ENCODE results near the gene MGAT5B. TPM values are rescaled to one million over a fixed set of nuclear protein-coding genes. Genes with fewer than 3 reads are reported as not detected.

MGAT5B gene
- total and polyA plus RNA-seq, 4 donors = 0.02 to 0.25 TPM; not detected in 2

DNA sequence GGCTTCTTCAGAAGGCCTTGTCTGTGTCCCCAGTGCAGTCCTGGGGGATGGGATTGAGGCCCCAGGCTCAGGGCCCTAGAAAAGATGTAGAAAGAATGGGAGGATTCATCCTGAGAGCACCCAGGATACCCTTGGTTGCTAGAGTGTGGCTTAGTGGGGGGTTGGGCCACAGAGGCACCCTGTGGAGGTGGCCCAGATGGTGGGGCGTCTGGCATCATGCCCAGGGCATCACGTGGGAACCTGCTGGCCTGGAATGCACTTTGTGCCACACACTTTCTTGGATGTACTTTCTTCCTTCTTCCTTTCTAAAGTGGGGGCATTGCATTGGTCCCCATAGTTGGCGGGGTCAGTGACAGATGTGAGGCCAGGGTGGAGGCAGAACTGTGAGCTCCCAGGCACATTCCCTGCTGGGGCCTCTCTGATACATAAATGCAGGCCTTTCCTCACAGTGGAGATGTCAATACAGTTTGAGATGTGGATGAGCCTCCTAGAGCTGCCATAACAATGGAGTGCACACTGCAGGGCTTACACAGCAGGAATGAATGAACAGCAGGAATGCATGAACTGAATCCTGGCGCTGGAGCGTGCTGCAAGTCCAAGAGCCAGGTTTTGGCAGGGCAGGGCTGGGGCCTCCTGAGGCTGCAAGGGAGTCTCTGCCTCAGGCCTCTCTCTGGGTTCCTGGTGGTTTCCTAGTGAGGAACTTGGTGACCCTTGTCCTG, 43.3 kb downstream of the MGAT5B start:
- Histone ChIP-seq H3K9ac (ENCODE audit: low read depth in 1 of 2, low read length in 2 of 2) (no peak overlapping the region), H3K4me1 (ENCODE audit: control insufficient read depth in 4 of 4, insufficient read depth in 4 of 4, low read length in 3 of 4) (no peaks in the 10 kb centered on the region), H3K36me3 (ENCODE audit: control insufficient read depth in 4 of 4, insufficient read depth in 3 of 4, low read depth in 1 of 4, low read length in 3 of 4) (no peaks in the 10 kb centered on the region), H3K27me3 (ENCODE audit: control insufficient read depth in 4 of 4, insufficient read depth in 4 of 4, low read length in 3 of 4) (no peaks in the 10 kb centered on the region), H3K4me3 (ENCODE audit: low read depth in 1 of 3, low read length in 3 of 3) (no peak overlapping the region), H3K9me3 (ENCODE audit: control insufficient read depth in 4 of 4, low read length in 3 of 4) (no peaks in the 10 kb centered on the region), H3K27ac (ENCODE audit: low read depth in 1 of 2, low read length in 2 of 2) (no peak overlapping the region)
- WGBS = 64% methylated on average over 5 of the region's 5 CpGs
- DNase-seq (ENCODE audit: low spot score) = no peak
- TF ChIP-seq, protein P1, sequence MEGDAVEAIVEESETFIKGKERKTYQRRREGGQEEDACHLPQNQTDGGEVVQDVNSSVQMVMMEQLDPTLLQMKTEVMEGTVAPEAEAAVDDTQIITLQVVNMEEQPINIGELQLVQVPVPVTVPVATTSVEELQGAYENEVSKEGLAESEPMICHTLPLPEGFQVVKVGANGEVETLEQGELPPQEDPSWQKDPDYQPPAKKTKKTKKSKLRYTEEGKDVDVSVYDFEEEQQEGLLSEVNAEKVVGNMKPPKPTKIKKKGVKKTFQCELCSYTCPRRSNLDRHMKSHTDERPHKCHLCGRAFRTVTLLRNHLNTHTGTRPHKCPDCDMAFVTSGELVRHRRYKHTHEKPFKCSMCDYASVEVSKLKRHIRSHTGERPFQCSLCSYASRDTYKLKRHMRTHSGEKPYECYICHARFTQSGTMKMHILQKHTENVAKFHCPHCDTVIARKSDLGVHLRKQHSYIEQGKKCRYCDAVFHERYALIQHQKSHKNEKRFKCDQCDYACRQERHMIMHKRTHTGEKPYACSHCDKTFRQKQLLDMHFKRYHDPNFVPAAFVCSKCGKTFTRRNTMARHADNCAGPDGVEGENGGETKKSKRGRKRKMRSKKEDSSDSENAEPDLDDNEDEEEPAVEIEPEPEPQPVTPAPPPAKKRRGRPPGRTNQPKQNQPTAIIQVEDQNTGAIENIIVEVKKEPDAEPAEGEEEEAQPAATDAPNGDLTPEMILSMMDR (IDR thresholded peaks at IDR 0.05; ENCODE audit: low read depth, low read length, missing input control) = no peak
- TF ChIP-seq RAD21 (IDR thresholded peaks at IDR 0.05) = no peak
- no peak for TF ChIP-seq HNF4A (conservative IDR thresholded peaks at IDR 0.05)
- TF ChIP-seq SP1 (IDR thresholded peaks at IDR 0.05) = no peak
- no peak for TF ChIP-seq JUND (IDR thresholded peaks at IDR 0.05)
- TF ChIP-seq, protein P2, sequence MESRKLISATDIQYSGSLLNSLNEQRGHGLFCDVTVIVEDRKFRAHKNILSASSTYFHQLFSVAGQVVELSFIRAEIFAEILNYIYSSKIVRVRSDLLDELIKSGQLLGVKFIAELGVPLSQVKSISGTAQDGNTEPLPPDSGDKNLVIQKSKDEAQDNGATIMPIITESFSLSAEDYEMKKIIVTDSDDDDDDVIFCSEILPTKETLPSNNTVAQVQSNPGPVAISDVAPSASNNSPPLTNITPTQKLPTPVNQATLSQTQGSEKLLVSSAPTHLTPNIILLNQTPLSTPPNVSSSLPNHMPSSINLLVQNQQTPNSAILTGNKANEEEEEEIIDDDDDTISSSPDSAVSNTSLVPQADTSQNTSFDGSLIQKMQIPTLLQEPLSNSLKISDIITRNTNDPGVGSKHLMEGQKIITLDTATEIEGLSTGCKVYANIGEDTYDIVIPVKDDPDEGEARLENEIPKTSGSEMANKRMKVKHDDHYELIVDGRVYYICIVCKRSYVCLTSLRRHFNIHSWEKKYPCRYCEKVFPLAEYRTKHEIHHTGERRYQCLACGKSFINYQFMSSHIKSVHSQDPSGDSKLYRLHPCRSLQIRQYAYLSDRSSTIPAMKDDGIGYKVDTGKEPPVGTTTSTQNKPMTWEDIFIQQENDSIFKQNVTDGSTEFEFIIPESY (IDR thresholded peaks at IDR 0.05) = no peak
- TF ChIP-seq TAF1 (conservative IDR thresholded peaks at IDR 0.05) = no peak
- TF ChIP-seq, protein P3, sequence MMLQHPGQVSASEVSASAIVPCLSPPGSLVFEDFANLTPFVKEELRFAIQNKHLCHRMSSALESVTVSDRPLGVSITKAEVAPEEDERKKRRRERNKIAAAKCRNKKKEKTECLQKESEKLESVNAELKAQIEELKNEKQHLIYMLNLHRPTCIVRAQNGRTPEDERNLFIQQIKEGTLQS (IDR thresholded peaks at IDR 0.05) = no peak
- TF ChIP-seq, protein P4, sequence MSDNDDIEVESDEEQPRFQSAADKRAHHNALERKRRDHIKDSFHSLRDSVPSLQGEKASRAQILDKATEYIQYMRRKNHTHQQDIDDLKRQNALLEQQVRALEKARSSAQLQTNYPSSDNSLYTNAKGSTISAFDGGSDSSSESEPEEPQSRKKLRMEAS (IDR thresholded peaks at IDR 0.05) = no peak
- TF ChIP-seq NR2F2 (IDR thresholded peaks at IDR 0.05) = no peak
- TF ChIP-seq HNF4G (IDR thresholded peaks at IDR 0.05) = no peak
- TF ChIP-seq, protein P5, sequence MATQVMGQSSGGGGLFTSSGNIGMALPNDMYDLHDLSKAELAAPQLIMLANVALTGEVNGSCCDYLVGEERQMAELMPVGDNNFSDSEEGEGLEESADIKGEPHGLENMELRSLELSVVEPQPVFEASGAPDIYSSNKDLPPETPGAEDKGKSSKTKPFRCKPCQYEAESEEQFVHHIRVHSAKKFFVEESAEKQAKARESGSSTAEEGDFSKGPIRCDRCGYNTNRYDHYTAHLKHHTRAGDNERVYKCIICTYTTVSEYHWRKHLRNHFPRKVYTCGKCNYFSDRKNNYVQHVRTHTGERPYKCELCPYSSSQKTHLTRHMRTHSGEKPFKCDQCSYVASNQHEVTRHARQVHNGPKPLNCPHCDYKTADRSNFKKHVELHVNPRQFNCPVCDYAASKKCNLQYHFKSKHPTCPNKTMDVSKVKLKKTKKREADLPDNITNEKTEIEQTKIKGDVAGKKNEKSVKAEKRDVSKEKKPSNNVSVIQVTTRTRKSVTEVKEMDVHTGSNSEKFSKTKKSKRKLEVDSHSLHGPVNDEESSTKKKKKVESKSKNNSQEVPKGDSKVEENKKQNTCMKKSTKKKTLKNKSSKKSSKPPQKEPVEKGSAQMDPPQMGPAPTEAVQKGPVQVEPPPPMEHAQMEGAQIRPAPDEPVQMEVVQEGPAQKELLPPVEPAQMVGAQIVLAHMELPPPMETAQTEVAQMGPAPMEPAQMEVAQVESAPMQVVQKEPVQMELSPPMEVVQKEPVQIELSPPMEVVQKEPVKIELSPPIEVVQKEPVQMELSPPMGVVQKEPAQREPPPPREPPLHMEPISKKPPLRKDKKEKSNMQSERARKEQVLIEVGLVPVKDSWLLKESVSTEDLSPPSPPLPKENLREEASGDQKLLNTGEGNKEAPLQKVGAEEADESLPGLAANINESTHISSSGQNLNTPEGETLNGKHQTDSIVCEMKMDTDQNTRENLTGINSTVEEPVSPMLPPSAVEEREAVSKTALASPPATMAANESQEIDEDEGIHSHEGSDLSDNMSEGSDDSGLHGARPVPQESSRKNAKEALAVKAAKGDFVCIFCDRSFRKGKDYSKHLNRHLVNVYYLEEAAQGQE (IDR thresholded peaks at IDR 0.05) = no peak
- TF ChIP-seq GABPA (IDR thresholded peaks at IDR 0.05 in 1 of 2, conservative IDR thresholded peaks at IDR 0.05 in 1 of 2) = no peak
- no peak for TF ChIP-seq FOXA1 (IDR thresholded peaks at IDR 0.05)
- TF ChIP-seq YY1 (IDR thresholded peaks at IDR 0.05) = no peak
- no peak for TF ChIP-seq FOXA2 (IDR thresholded peaks at IDR 0.05)
- no peak for TF ChIP-seq EGR1 (IDR thresholded peaks at IDR 0.05; ENCODE audit: low read depth in 2 of 2)
- no peak for TF ChIP-seq RXRA (IDR thresholded peaks at IDR 0.05)
